ENCODE results near the gene FGF8. TPM values are rescaled to one million over a fixed set of nuclear protein-coding genes. Genes with fewer than 3 reads are reported as not detected.

Gene FGF8
- total RNA-seq, 2 donors from 2014 or later: not detected

- TF ChIP-seq CTCF (IDR thresholded peaks at IDR 0.05): no peak
- DNase-seq (ENCODE audit: low spot score): no peak
- H3K4me3 ChIP-seq: no peak overlapping the region
These were observed 23.7 kb downstream of the FGF8 start for GRCh38 chr10:101752241-101752640.

GRCh38 chr10:101749047-101750016, 26.6 kb downstream of the FGF8 start:
- Histone ChIP-seq H3K4me1 (no peaks in the 10 kb centered on the region), H3K4me3 (no peak overlapping the region), H3K9me3 (no peaks in the 10 kb centered on the region), H3K27me3 (no peaks in the 10 kb centered on the region), H3K27ac (no peak overlapping the region), H3K36me3 (no peaks in the 10 kb centered on the region)
- TF ChIP-seq CTCF (IDR thresholded peaks at IDR 0.05): no peak
- no peak for DNase-seq (ENCODE audit: low spot score)

More at GRCh38 chr10:101752241-101752640, 23.7 kb downstream of the FGF8 start:
- Histone ChIP-seq H3K27ac (no peak overlapping the region), H3K36me3 (no peaks in the 10 kb centered on the region), H3K27me3 (no peaks in the 10 kb centered on the region), H3K4me1 (no peaks in the 10 kb centered on the region), H3K9me3 (no peaks in the 10 kb centered on the region)

- no peaks in the 10 kb centered on the region for H3K27me3 ChIP-seq
- no peak for DNase-seq (ENCODE audit: low spot score)
- no peak overlapping the region for H3K27ac ChIP-seq
- no peaks in the 10 kb centered on the region for H3K36me3 ChIP-seq
- no peaks in the 10 kb centered on the region for H3K9me3 ChIP-seq
- no peaks in the 10 kb centered on the region for H3K4me1 ChIP-seq
- TF ChIP-seq CTCF (IDR thresholded peaks at IDR 0.05): no peak
- H3K4me3 ChIP-seq: no peak overlapping the region
These were observed 27.4 kb downstream of the FGF8 start for GRCh38 chr10:101748496-101748895.

GRCh38 chr10:101745074-101745696, 30.7 kb downstream of the FGF8 start:
- H3K36me3 ChIP-seq: no peaks in the 10 kb centered on the region
- TF ChIP-seq CTCF (IDR thresholded peaks at IDR 0.05): no peak
- no peak overlapping the region for H3K27ac ChIP-seq

GRCh38 chr10:101744267-101744666, 31.6 kb downstream of the FGF8 start:
- no peak for TF ChIP-seq CTCF (IDR thresholded peaks at IDR 0.05)
- no peaks in the 10 kb centered on the region for H3K4me1 ChIP-seq
- H3K4me3 ChIP-seq: no peak overlapping the region
- no peaks in the 10 kb centered on the region for H3K27me3 ChIP-seq
- DNase-seq (ENCODE audit: low spot score): no peak
- no peaks in the 10 kb centered on the region for H3K36me3 ChIP-seq
- no peak overlapping the region for H3K27ac ChIP-seq
- no peaks in the 10 kb centered on the region for H3K9me3 ChIP-seq

More at GRCh38 chr10:101745074-101745696, 30.7 kb downstream of the FGF8 start:
- no peak for DNase-seq (ENCODE audit: low spot score)
- Histone ChIP-seq H3K9me3 (no peaks in the 10 kb centered on the region), H3K27me3 (no peaks in the 10 kb centered on the region), H3K4me1 (no peaks in the 10 kb centered on the region), H3K4me3 (no peak overlapping the region)

All from right atrium auricular region (tissue), 2 donors.